Right ventricle myocardium superior (tissue), 1 donor: ENCODE results near the gene KRT82. TPM values are rescaled to one million over a fixed set of nuclear protein-coding genes. Genes with fewer than 3 reads are reported as not detected.
"Not testable (repeated sequence)": the region's sequence is repeated elsewhere in the genome, so short reads cannot be mapped to it uniquely, and the experiment has no call there.

Source experiments
- ATAC-seq: fragments of 200-7000 bp; cut with Tn5 transposase; one replicate; pipeline ENCODE4 v1.9.1; 2020; ENCODE audit warnings: mild to moderate bottlenecking; ENCODE audit not compliant: poor library complexity
- DNase-seq: peaks from one replicate; pipeline ENCODE4 v3.0.0-alpha.2; 2020
- intact Hi-C: fragments of 100-400 bp; cut with DNase I; formaldehyde crosslinking; loops from one replicate; pipeline ENCODE4 v1.11.2; 2022
- total RNA-seq: library from RNA; stranded (reverse); fragmentation: NEBNext Ultra II Directional; extraction: Animal tissue kit (Norgen Biotek cat#: 25700); gene quantifications from one replicate; pipeline ENCODE4 v1.2.1, GENCODE V29; 2021
- donor health status: DM: no; HTN: yes; CAD: no; lungs with severe emphysema.

KRT82 gene
- total RNA-seq, 1 donor from 2014 or later: not detected

- ATAC-seq (no peak), DNase-seq (no peak)
- intact Hi-C loops: no loop called here
Observed at GRCh38 chr12:52355176-52355575, 51.0 kb downstream of the KRT82 start.

- ATAC-seq: no peak
- intact Hi-C loops: no loop called here
- DNase-seq: no peak
Observed at GRCh38 chr12:52354200-52354599, 51.9 kb downstream of the KRT82 start.

DNA sequence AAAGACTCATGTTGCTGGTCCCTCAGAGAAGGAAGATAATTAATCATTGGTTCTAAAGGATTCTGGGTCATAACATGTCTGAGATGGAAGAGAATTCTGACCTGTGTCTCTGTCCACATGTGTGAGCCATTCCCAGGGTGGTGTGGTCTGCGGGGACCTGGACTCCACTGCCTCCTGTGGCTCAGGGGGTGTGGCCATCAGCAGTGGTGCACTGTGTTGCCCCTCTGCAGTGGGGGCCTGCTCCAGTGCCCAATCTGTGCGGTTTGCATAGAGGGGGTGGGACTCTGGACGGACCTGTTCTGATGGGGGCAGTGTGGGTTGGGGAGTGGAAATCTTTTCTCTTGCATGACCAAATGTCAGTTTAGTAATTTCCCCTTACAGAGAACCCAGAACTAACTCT, 52.4 kb downstream of the KRT82 start:
- intact Hi-C loops: no loop called here
- DNase-seq: no peak
- ATAC-seq: no peak

GRCh38 chr12:52352951-52353350, 53.2 kb downstream of the KRT82 start:
- no peak for ATAC-seq

GRCh38 chr12:52351196-52352059, 54.7 kb downstream of the KRT82 start:
- ATAC-seq (peak; percentile 81), DNase-seq (peak; percentile 64)
- intact Hi-C loops: no loop called here

More at GRCh38 chr12:52352951-52353350, 53.2 kb downstream of the KRT82 start:
- intact Hi-C loops: no loop called here
- DNase-seq: no peak

- intact Hi-C loops: no loop called here
- no peak for DNase-seq
- no peak for ATAC-seq
Observed at GRCh38 chr12:52350786-52351185, 55.3 kb downstream of the KRT82 start.

DNA sequence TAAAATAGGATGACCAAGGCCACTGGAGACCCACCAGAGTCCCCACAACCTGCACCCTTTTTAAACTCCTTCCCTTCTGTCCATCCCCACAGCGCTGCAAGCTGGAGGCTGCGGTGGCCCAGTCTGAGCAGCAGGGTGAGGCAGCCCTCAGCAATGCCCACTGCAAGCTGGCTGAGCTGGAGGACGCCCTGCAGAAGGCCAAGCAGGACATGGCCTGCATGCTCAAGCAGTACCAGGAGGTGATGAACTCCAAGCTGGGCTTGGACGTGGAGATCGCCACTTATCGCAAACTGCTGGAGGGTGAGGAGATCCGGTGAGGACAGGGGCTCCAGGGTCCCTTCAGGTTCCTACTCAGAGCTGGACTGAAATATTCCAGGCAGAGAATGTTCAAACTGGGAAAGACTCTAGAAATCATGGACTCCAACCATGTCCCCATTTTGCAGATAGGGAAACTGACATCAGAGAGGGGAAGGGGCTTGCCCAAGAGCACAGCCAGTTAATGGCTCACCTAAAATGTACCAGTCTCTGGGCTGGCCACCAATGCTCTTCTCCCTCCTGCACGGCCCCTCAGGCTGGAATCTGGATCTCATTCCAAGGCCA, 56.0 kb downstream of the KRT82 start:
- ATAC-seq (no peak), DNase-seq (no peak)
- intact Hi-C loops: no loop called here

- ATAC-seq (no peak), DNase-seq (no peak)
- intact Hi-C loops: no loop called here
Observed at GRCh38 chr12:52349196-52349595, 56.9 kb downstream of the KRT82 start.

GRCh38 chr12:52347551-52348510, 58.3 kb downstream of the KRT82 start:
- ATAC-seq (no peak), DNase-seq (no peak)
- intact Hi-C loops: no loop called here

DNA sequence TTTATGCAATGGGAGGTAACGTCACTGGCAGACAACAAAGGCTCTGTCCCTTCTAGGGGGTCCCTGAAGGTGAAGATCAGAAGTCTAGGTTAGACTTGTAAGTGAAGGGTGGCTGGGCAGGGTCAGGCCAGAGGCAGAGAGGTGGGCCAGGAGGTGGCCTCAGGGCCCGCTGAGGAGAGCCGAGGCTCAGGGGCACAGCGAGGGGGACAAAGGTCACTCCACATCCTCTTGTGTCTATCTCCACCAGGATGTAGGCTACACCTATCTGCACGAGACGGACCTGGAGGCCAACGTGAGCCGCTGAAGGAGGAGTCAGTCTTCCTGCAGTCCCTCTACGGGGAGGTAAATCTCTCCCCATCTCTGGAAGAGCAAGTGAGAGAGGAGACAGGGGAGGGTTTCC, 59.1 kb downstream of the KRT82 start:
- ATAC-seq (no peak), DNase-seq (no peak)
- intact Hi-C loops: no loop called here

DNA sequence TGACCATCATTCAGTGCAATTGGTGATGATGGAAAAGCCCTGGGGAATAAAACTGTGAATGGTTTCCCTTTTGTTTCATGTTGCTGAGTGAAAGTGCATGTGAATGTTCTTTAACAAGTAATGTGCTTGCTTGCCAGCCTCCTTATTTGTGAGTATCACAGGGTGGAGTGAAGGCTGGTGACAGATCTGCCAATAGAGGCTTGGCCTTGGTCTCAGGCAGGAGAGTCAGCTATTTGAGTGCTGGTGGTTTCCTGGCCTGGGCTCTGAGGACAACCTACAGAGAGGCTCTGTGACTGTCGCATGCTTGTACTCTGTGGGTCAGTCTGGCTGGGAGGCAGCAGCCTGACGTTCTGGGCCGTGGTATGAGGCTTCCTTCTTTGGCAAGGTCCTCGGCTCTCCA, 59.5 kb downstream of the KRT82 start:
- intact Hi-C loops: no loop called here
- DNase-seq (no peak), ATAC-seq (peak; percentile 84)

DNA sequence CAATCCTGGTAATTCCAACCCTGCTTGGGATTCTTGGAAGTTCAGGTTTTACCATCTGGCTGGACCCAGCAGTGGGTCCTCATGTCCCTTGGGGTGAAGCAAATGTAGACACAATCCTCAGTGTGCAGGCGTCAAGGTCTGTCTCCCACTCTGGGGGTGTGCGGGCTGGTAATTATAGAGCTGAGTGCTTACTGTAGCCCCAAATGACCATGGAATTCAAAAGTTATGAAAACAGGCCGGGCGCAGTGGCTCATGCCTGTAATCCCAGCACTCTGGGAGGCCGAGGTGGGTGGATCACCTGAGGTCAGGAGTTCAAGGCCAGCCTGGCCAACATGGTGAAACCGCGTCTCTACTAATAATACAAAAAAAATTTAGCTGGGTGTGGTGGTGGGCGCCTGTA, 61.1 kb downstream of the KRT82 start:
- ATAC-seq, DNase-seq, intact Hi-C loops: not testable (repeated sequence)

DNA sequence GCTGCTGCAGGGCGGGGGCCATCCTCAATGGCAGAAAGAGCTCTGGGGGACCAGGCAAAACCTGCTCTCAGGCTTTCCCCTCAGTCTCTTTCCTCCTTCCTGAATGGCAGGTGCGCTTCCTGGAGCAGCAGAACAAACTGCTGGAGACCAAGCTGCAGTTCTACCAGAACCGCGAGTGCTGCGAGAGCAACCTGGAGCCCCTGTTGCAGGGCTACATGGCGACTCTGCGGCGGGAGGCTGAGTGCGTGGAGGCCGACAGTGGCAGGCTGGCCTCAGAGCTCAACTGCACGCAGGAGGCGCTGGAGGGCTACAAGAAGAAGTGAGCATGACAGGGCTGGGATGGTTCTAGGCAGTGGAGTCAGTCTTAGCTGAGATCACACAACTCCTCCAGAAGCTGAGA, 62.0 kb downstream of the KRT82 start:
- no peak for DNase-seq
- no peak for ATAC-seq

More for the DNA sequence above, 62.0 kb downstream of the KRT82 start:
- intact Hi-C loops: no loop called here

Other genes with a start within 250 kb of the KRT82 start
- not detected for gene KRT80, start 214.3 kb downstream of the KRT82 start, total RNA-seq
- gene KRT7, start 173.1 kb downstream of the KRT82 start, total RNA-seq: 0.59 TPM
- gene KRT86, start 131.7 kb downstream of the KRT82 start, total RNA-seq: not detected
- not detected for gene KRT81, start 114.8 kb downstream of the KRT82 start, total RNA-seq
- not detected for gene KRT83, start 84.9 kb downstream of the KRT82 start, total RNA-seq
- gene KRT85, start 38.9 kb downstream of the KRT82 start, total RNA-seq: not detected
- gene KRT84, start 20.7 kb downstream of the KRT82 start, total RNA-seq: not detected
- not detected for gene KRT75, start 28.0 kb upstream of the KRT82 start, total RNA-seq
- not detected for gene KRT6B, start 45.8 kb upstream of the KRT82 start, total RNA-seq
- not detected for gene KRT6C, start 67.5 kb upstream of the KRT82 start, total RNA-seq
- gene KRT6A, start 86.9 kb upstream of the KRT82 start, total RNA-seq: not detected
- gene KRT5, start 114.1 kb upstream of the KRT82 start, total RNA-seq: not detected
- not detected for gene KRT71, start 146.8 kb upstream of the KRT82 start, total RNA-seq
- not detected for gene KRT74, start 167.5 kb upstream of the KRT82 start, total RNA-seq
- not detected for gene KRT72, start 195.1 kb upstream of the KRT82 start, total RNA-seq
- not detected for gene KRT73, start 212.2 kb upstream of the KRT82 start, total RNA-seq
- not detected for gene KRT2, start 245.9 kb upstream of the KRT82 start, total RNA-seq